ENCODE data around the gene RNF115. TPM values are rescaled to one million over a fixed set of nuclear protein-coding genes. Genes with fewer than 3 reads are reported as not detected.

Gene RNF115
- total and polyA plus RNA-seq, 2 of the 8 experiments (the other 6 are each of a cell fraction or from before 2014, with no cell fraction given): 4.7 to 10.8 TPM

DNA sequence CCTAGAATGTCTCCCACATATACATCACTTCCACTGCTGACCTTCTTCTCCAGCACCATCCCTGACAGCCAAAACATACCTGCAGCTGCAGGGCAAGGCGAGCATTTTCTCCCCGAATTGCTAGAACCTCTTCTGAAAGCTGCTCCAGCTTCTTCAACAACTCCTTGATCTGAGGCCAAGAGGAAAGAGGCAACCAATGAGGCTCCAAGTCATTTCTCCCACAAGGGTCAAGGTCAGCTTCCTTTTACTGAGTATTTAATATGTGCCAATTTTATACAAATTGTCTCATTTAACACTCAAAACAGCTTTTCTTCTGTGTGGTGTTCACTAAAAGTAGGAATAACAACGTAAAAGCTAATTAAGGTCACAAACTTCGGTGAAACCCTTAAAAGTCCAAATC, 44.3 kb upstream of the RNF115 start:
- Histone ChIP-seq H3K9me3 (ENCODE audit: insufficient read depth in 2 of 2, low read depth in 1 of 2, low read length in 1 of 2) (no peaks in the 10 kb centered on the region), H3K79me1 (ENCODE audit: low read depth, low read length) (no peaks in the 10 kb centered on the region), H3K4me1 (replicated peaks in 1 of 4; ENCODE audit: control insufficient read depth in 3 of 4, insufficient read depth in 4 of 4, low read length in 3 of 4) (peaks cover 0 to 11% (median under 1%) of the 10 kb centered on the region in 4 experiments; a peak in 4 of 7 replicates), H2BK12ac (ENCODE audit: low read depth, low read length) (no peak overlapping the region), H3K36me3 (ENCODE audit: control insufficient read depth in 2 of 4, insufficient read depth in 4 of 4, low read length in 3 of 4) (no peaks in the 10 kb centered on the region), H4K5ac (ENCODE audit: insufficient read length, low read depth, low read length) (no peak overlapping the region), H3K23me2 (ENCODE audit: low read depth, low read length) (peaks cover 14% of the 10 kb centered on the region; the same call in 1 of the 2 replicates), H3K4me2 (ENCODE audit: insufficient read depth in 1 of 2, low read depth in 2 of 2, low read length in 2 of 2) (no peak overlapping the region), H3K4me3 (ENCODE audit: extremely low read depth in 1 of 4, insufficient read depth in 2 of 4, low read depth in 3 of 4, low read length in 4 of 4) (no peak overlapping the region), H3K27ac (ENCODE audit: low read depth, low read length) (no peak overlapping the region), H4K91ac (replicated peaks; ENCODE audit: insufficient read length, low read length) (no peak overlapping the region), H4K8ac (ENCODE audit: extremely low read depth, insufficient read depth, low read length) (no peak overlapping the region), H4K20me1 (replicated peaks in 1 of 2; ENCODE audit: control insufficient read depth in 1 of 2, insufficient read depth in 2 of 2, low read length in 2 of 2) (no peaks in the 10 kb centered on the region), H2AK5ac (ENCODE audit: low read depth, low read length) (no peak overlapping the region), H3K14ac (ENCODE audit: insufficient read length) (no peak overlapping the region), H2BK20ac (ENCODE audit: low read length) (no peak overlapping the region), H2AFZ (ENCODE audit: low read length) (no peak overlapping the region), H3K79me2 (ENCODE audit: control insufficient read depth in 1 of 2, insufficient read depth in 2 of 2, low read length in 2 of 2) (no peaks in the 10 kb centered on the region), H2BK5ac (ENCODE audit: low read depth, low read length) (no peak overlapping the region), H3K9ac (replicated peaks in 1 of 4; ENCODE audit: extremely low read depth in 1 of 4, low read depth in 3 of 4, low read length in 3 of 4) (no peak overlapping the region), H2BK120ac (replicated peaks; ENCODE audit: low read depth, low read length) (no peak overlapping the region), H3K4ac (replicated peaks; ENCODE audit: insufficient read length, low read depth, low read length) (no peak overlapping the region), H2BK15ac (ENCODE audit: low read length) (no peak overlapping the region), H3K56ac (replicated peaks; ENCODE audit: insufficient read length, low read depth, low read length) (no peak overlapping the region), H3K27me3 (replicated peaks in 1 of 4; ENCODE audit: control insufficient read depth in 3 of 4, extremely low read depth in 1 of 4, insufficient read depth in 3 of 4, low read length in 3 of 4) (peaks cover 0 to 17% (median 6%) of the 10 kb centered on the region in 4 experiments; a peak in 4 of 7 replicates), H3K23ac (ENCODE audit: insufficient read length) (no peak overlapping the region), H3K18ac (ENCODE audit: extremely low read depth, low read length) (no peak overlapping the region)
- POLR2A ChIA-PET (ENCODE audit: partially characterized antibody): interaction anchor here (2.9 kb wide), 1 partner anchor 10 kb away, joined by 11 read pairs; the partner anchor contains the start of gene PIAS3
- CTCF ChIA-PET (ENCODE audit: partially characterized antibody): interaction anchor here (1.6 to 1.9 kb wide), 2 partner anchors 22 to 23 kb away, joined by 4 to 13 read pairs; partner anchors contain the start of gene NUDT17
- FAIRE-seq: no peak
- DNase-seq (ENCODE audit: low read depth in 1 of 2, low spot score in 2 of 2): no peak
- 87% methylated on average over 4 of the region's 4 CpGs; no CpG with 5 or more reads in 1 of the 2 experiments for WGBS, 2 experiments (ENCODE audit: extremely low coverage in 1 of 2, insufficient coverage in 1 of 2, insufficient read length in 1 of 2, insufficient replicate concordance in 2 of 2, low coverage in 1 of 2, low lambda C conversion rate in 2 of 2, missing lambda C conversion rate in 1 of 2)
- TF ChIP-seq, protein P1, sequence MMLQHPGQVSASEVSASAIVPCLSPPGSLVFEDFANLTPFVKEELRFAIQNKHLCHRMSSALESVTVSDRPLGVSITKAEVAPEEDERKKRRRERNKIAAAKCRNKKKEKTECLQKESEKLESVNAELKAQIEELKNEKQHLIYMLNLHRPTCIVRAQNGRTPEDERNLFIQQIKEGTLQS (IDR thresholded peaks at IDR 0.05; ENCODE audit: insufficient read depth, low read depth, low read length): no peak
- TF ChIP-seq CHD1 (IDR thresholded peaks at IDR 0.05; ENCODE audit: low read depth, low read length): no peak
- TF ChIP-seq RAD21 (IDR thresholded peaks at IDR 0.05 in 1 of 2, conservative IDR thresholded peaks at IDR 0.05 in 1 of 2; ENCODE audit: low read depth in 2 of 2, low read length in 2 of 2): no peak
- TF ChIP-seq CBX5 (IDR thresholded peaks at IDR 0.05; ENCODE audit: low read depth, low read length): no peak
- TF ChIP-seq, protein P2, sequence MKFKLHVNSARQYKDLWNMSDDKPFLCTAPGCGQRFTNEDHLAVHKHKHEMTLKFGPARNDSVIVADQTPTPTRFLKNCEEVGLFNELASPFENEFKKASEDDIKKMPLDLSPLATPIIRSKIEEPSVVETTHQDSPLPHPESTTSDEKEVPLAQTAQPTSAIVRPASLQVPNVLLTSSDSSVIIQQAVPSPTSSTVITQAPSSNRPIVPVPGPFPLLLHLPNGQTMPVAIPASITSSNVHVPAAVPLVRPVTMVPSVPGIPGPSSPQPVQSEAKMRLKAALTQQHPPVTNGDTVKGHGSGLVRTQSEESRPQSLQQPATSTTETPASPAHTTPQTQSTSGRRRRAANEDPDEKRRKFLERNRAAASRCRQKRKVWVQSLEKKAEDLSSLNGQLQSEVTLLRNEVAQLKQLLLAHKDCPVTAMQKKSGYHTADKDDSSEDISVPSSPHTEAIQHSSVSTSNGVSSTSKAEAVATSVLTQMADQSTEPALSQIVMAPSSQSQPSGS (IDR thresholded peaks at IDR 0.05; ENCODE audit: low read length): no peak
- TF ChIP-seq JUND (IDR thresholded peaks at IDR 0.05; ENCODE audit: low read length): no peak
- TF ChIP-seq, protein P3, sequence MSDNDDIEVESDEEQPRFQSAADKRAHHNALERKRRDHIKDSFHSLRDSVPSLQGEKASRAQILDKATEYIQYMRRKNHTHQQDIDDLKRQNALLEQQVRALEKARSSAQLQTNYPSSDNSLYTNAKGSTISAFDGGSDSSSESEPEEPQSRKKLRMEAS (IDR thresholded peaks at IDR 0.05): no peak
- no peak for TF ChIP-seq SP1 (IDR thresholded peaks at IDR 0.05; ENCODE audit: low read depth, low read length)
- TF ChIP-seq KDM1A (IDR thresholded peaks at IDR 0.05; ENCODE audit: borderline replicate concordance, low read length): no peak
- no peak for TF ChIP-seq BRCA1 (IDR thresholded peaks at IDR 0.05; ENCODE audit: low read depth, low read length)

Measured in H1 (cell line).